Right lobe of liver (tissue), 4 donors: ENCODE data around the gene RBMS3.

Experiments used
- CTCF ChIP-seq, 4 donors: fragments of 200-600 bp in 3 of 4; fragments of 450-650 bp in 1 of 4; IDR thresholded peaks; one replicate each; pipeline versions ENCODE4 v1.5.1 to v1.8.0; 2016 to 2022; ENCODE audit warnings: antibody characterized with exemption in 4 of 4, mild to moderate bottlenecking in 2 of 4
- POLR2A ChIP-seq: fragments of 450-650 bp; IDR thresholded peaks from one replicate; pipeline ENCODE4 v1.6.1; 2017; ENCODE audit warnings: antibody characterized with exemption, mild to moderate bottlenecking
- donor health status: DM: no; HTN: no; CAD: no.
- donor health status: DM: no; HTN: no; CAD: no.
- donor health status: DM: no; HTN: yes; CAD: no.

GRCh38 chr3:29322586-29322985 lies 41.7 kb downstream of the RBMS3 start:
- no peak for TF ChIP-seq POLR2A
- TF ChIP-seq CTCF (IDR thresholded peaks at IDR 0.05) = no peak
